HG02571 (cell line): ENCODE results near the gene DPM2.
A peak's percentile ranks its signal among the peaks of the same experiment; 100 is the strongest.

Experiments used
- ATAC-seq: cut with Tn5 transposase; IDR thresholded peaks from one replicate; pipeline ENCODE4 v1.9.1; 2021; ENCODE audit warnings: mild to moderate bottlenecking, moderate library complexity; ENCODE audit not compliant: unreplicated experiment

Gene DPM2

DNA sequence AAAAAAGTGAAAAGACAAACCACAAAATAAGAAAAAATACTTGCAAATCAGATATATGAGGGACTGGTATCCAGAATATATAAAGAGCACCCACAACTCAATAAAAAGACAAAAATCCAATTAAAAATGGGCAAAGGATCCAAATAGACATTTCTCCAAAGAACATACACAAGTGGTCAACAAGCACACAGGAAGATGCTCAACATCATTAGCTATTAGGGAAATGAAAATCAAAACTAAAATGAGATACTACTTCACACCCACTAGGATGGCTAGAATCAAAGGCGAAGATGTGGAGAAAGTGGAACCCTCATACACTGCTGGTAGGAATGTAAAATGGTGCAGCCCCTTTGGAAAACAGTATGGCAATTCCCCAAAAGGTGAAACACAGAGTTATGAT, 21.1 kb upstream of the DPM2 start:
- ATAC-seq: no peak

DNA sequence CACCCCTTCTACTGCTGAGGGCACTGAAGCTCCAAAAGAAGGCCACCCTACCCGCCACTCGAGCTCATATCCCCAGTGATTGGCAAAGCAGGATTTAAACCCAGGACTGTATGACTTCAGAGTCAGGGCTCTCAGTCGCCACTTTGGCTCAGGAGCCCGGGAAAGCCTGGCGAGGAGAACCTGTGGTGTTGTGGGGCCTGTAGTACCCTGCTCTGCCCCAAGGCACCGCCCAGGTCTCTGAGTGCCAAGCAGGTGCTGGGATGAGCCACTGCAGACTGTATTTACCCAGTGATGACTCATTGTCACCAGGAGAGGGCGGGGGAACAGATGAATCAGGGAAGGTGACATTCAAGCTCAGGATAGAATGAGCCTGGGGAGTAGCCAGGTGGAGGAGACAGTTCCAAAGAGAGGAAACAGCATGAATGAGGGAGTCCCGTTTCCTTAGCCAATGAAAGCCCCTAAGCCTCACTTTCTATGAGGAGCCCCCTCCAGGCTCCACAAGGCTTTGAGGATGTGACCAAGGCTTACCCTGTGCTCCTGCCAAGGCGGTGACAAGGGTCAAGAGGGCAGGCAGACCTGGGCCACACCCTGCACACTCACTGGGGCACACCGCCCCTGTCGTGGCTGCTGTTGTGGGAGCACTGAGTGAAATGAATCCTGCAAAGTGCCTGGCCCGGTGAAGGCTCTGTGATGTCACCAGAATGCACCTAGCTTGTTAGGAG, 17.8 kb upstream of the DPM2 start:
- ATAC-seq: peak; percentile 55

DNA sequence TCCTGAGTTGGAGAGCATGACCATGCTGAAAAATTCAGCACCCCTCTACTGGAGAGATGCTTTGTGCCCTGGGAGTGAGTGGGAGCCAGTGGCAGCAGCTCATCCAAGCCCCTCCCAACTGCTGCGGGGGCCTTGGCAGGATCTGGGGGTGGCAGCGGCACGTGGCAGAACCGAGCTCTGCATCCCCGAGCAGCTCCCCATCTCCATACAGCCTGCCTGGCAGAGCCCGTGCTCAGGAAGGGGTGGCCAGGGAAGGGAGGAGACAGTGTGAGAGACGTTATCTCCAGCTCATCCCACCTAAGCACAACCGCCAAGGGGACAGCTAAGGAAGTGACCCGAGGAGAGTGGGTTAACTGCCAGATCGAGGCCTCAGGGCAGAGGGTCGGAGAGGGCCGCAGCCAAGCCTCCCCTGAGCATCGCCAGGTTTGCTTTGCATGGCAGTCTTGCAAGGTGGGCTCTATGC, 17.2 kb upstream of the DPM2 start:
- ATAC-seq: no peak

DNA sequence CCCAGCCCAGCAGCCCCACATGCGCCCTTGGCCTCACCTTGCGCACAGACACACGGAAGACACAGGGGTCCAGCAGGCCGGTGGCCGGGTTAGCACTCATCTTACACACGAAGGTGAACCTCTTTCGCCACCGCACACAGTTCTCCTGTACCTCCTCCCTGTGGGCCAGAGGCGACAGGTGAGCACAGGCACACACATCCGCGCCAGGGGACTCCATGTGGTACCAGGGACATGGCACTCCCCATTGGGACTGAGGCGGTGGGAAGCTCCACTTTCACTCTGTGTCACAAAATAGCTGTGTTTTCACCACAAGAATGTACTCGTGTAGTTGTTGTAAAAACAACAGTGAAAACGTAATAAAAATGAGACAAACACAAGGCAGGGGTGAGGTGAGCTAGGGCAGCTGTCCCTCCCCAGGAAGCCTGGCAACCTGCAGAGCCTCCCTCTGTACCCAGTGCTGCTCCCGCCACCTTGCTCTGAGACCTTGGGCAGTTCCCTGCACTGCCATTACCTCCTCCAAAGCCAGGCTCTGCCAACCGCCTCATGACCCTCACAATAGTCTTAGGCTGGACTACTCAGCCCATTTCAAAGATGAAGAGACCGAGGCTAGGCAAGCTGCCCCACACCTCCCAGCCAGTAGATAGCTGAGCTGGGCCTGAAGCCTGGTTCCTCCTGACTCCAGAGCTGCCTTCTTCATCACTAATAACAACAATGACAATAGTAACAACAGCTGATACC, 16.3 kb upstream of the DPM2 start:
- no peak for ATAC-seq

DNA sequence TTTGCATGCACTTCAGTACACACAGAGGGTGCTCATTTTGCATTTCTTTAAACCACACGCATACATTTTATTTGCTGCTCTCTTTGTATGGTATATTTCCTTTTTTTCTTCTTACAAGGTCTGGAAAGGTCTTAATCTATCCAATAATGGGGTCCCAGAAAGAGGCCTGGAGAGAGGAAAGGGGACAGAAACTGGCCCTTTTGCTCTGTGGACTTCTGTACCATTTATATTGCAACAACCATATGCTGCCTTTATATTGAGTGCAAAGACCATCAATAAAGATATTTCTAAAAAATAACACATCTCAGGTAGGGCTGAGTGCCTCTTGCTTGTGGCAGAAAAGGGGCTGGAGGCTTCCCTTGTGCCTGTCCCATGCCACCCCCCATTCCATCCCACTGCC, 15.5 kb upstream of the DPM2 start:
- no peak for ATAC-seq

DNA sequence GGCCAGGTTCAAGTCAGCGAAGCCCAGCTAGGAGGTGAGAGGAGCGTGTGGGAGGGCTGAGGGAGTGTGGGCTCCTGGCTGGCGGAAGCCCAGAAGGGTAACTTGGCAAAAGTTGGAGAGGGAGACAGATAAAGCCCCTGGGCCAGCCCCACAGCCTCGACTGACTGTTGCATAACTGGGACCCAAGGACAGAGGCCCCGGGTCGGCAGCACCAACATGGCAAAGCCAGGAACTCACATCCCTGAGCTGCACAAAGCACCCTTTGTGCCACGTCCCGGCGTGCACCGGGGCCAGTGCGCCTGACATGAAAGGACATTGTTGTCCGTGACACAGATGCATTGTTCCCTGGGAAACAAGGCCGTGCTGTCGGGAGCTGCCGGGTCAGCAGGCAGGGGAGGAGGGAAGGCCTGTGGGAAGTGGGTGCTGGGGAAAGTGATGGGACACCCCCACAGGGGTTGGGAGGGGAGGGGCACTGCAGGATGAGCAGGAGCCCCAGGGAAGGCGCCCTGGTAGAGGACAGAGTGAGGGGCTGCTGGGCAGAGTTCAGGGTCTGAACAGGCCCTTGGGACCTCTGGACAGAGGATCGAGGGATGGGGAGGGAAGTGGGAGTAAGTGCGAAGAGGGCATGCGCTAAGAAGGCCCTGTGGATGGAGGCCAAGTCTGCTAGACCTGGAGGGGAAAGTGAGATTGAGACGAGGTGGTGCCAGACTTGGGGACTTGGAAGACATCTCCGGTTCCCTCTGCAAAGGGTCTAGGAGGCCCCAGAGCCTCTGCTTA, 13.0 kb upstream of the DPM2 start:
- ATAC-seq: no peak

DNA sequence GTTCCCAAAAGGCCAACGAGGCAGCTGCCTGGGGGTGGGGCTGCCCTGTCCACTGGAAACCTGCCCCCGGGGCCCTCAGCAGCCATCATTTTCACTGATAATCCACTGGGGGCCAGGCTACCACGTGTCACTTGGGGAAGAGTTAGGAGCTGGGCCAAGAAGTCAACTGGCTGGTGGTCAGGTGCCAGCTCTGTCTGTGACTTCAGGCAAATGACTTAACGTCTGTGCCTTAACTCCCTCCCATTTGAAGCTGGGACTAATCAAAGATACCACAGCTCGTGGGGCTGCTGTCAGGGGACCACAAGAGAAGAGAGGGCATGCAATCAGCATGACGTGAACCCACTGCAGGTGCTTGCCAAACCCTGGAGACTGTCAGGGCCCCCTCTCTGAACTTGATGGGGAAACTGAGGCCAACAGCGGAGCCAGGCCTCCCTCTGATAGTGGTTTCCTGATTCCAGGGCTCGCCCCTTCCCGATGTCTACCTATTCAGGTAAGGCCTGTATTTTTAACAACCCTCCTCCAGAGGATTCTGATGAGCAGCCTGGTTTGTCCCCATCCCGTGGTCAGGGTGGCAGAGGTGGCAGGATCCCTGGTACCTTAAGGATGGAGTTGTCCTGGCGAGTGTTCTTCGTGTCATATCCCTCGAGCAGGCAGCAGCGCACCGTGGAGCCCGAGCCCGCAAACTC, 12.3 kb upstream of the DPM2 start:
- no peak for ATAC-seq

DNA sequence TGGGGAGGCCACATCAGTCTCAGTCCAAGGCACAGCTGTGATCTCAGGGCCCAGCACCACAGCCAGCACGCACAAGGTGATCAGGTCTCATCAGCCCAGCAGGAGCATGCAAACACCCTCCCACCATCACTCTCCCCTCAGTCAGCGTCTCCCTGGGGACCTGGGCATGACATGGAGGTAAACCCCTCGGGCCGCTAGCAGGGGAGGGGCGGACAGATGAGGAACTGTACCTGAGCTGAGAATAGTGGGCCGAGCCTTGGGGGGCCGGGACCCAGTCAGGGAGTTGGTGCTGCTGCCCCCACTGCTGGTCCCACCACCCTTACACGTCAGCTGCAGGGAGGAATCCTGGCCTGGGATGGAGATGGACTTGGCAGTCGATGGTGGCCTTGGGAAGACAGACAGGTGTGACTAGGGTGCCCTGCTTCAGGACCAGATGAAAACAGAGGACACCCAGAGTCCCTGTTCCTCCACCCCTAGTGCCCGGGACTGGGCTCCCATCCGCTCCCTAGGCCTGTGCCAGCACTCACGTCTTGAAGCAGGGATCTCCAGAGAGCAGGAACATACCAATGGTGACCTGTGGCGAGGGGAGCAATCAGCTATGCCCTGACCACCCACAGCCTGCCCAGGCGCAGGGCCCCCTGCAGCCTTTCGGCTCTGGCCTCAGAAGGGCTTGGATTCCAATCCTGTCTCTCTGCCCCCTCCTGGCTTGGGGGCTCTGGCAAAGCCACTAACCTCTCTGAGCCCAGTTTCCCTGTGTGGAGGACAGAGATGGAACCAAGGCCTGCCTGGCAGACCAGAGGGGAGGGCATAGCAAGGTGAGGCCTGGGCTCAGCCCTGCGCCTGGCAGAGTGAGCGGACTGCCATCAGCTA, 10.4 kb upstream of the DPM2 start:
- ATAC-seq: no peak

DNA sequence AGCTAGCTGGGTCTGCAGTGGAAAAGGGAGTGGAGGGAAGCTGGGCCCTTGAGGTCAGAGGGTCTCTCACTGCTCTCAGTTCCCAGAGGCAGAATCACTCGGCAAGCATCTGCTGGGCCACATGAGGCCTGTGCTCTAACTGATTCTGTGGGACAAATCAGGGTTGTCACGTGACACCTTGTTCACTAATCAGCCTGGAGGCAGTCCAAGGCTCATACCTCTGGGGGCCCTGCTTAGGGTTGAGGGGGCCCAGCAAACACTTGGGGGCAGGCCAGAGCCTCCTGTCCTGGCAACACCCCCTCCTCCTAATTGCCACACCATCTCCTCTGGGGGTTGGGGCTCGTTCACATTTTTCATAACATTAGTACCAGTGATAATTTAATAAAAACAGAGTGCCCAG, 9.1 kb upstream of the DPM2 start:
- ATAC-seq: no peak

DNA sequence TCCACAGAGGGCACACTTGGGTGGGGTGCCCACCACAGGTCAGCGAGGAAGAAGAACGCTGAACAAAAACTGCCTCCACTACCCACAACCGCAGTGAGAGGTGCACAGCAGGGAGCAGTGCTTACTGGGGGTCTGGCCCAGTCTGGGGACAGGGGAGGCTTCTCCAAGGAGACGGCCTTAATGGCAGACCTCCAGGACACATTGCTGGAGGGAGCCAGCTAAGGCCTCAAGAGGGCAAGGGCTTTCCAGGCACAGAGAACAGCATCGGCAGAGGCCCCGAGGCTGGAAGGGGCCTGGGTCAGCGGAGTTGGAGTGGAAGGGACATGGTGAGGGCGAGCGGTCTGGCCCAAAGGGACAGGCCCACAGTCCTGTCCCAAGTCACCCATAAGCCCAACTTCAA, 8.3 kb upstream of the DPM2 start:
- ATAC-seq: no peak

DNA sequence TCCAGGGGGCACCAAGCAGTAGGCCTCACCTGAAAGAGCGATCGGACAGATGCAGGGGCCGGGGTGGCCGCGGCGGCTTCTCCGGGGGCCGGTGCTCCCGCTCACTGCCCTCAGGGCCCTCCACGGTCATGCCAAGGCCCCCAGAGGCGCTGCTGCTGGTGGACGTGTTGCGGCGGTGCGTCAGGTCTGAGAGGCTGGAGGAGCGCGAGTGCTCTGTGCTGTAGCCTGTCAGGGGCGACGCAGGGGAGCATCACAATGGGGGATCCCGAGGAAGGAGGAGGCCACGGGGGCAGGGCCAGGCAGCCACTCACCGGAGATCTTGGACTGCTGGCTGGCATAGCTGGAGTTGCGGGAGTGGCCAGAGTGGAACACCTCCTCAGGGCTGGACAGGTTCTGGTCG, 7.7 kb upstream of the DPM2 start:
- ATAC-seq: no peak

DNA sequence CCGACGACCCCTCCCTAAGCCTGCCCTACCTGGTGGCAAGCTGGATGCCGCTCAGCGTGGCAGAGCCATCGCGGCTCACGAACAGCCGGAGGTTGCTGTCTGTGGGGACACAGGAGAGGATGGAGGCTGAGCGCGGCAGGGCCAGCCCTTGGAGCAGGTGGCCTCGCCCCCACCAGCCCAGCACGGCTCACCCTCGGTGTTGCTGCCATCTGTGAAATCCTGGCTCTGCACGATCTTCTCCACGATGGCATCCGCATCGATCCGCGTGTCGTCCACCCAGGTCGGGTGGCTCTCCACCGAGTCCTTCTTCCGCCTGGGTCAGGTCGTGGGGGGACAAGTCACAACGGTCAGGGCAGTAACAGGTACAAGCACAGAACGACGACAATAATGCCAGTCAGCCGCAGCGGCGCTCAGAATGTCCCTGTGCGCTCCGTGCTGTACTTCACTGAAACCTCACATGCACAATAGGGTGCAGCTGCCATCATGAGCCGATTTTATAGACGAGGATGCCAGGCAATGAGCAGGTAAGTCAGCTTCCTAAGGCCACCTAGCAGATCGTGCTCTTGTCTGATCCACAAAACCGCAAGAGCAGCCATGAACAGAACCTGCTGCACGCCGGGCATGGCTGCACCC, 7.0 kb upstream of the DPM2 start:
- no peak for ATAC-seq

DNA sequence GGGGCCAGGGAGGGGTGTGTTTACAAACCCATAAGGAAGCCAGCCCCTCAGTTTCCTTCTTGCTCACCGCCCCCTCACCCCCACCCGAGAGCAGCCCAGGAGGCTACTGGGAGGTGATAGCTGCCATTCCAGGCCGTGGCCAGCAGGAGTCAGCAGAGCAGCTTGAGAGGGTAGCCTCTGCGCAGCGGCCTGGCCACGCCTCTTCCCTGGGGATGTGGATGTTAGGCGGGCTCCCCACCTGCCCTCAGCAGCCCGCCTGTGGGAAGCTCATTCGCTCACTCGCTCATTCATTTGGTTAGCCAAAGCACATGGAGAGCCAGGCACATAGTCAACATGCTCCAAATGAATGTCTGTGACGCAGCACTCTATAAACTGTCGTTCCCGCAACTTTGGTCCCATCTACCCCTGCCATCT, 6.1 kb upstream of the DPM2 start:
- ATAC-seq: peak; percentile 56

DNA sequence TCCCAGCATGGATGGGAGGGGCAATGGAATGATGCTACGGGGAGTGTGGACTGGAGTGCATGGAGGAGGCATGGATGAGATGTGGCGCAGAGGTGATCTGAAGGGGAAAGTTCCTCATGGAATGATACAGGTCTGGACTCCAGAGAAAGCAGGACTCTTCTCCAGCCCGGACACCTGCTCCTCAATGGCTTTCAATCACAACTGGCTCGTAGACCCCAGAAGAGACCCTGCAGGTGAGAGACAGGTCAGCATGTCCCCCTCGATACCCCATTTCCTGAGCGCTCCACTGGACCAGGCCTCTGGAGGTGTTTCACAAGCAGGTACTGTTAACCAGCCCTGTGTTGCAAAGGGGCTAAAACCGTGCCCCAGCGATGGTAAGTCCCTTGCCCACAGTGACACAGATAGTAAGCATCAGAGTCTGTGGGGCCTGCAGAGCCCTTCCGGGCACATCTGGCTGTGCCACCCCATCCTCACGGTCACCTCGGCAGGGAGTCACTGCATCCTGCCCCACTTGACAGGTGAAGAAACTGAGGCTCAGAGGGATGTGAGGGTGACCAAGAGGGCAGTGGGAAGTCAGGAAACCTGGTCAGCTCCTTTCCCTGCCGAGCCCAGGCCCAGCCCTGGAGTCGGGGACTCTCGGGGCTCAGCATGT, 5.5 kb upstream of the DPM2 start:
- no peak for ATAC-seq

DNA sequence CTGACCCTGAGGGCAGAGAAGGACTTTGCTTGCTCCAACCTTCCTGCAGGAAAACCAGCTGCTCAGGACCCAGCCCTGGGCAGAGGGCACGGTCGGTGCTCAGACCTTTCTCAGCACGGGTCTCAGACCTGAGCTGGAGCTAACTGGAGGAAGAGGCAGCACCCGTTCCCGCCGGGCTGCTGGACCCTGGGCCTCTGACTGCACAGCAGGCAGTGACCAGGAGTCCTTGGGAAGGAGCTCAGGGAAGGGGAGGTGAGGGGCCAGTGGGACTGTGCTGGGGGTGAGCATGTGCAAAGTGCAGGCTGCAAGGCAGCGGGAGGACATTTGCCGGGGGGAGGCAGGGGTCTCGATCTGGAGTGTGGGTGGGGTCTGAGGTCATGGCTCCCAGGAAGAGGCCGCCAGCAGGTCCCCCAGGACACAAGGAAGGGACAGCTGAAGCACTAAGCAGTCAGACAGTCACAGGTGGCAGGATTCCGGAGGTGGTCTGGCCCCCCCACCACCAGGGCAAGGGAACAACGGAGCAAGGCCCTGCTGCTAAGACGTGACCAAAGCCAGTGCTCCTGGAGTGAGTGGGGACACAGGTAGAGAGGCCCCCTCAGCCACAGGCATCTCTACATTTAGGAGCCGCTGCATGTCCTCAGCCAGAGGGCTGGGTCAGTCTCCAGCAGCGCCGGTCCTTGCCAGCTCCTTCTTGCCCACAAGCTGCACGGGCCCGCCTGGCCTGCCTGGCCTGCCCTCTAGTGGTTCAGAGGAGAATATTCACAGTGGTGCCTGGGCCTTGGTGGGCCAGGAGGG, 4.8 kb upstream of the DPM2 start:
- ATAC-seq: no peak

DNA sequence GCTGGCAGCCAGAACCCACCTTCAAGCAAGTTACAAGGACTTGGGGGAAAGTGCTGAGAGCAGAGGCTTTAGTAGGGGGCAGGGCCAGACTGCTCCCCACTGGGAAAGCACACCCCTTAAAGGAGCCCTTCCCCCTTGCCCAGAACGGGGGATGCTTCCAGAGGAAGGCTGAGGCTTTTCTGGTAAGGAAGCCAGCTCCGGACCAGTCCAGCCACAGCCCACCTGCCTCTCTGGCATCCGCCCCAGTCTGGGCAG, 4.2 kb upstream of the DPM2 start:
- no peak for ATAC-seq

DNA sequence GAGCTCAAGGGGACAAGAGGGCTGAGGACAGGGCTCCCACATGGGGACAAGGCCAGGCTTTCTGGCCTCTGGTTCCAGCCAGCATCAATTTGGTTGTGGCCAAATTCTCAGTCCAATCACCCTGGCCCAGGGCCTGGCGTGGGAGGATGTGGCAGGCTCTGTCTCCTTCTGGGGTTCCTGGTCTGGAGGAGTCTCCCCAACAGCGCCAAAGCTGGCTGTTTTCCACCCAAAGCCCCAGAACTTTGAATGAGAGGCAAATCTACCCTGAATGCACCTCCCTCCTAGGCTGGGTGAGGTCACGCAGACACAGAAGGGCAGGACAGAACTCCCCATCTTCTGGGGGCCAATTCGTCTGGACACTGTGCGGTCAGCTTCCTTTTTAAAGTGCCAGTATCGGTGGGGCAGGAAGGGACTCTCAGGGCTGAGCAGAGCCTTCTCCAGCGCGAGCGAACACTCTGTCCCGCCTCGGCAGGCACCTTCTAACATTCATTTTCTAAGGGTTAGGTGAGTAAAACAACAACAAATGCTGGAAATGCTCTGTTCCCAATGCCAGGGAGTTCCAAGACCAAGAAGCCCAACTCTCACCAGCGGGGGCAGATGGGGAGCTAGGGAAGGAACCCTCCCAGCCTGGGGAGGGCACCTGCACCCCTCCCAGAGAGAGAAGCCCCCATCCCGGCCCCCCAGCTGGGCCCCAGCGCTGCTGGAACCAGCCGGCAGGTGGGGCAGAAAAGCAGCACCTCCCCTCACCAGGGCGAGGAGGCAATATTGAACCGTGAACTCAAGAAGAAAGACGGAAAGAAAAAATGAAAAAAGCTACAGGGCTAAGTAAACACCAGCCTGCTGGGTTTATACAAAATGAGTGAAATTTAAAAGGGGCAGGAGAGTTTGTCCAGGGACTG, 3.7 kb upstream of the DPM2 start:
- no peak for ATAC-seq

DNA sequence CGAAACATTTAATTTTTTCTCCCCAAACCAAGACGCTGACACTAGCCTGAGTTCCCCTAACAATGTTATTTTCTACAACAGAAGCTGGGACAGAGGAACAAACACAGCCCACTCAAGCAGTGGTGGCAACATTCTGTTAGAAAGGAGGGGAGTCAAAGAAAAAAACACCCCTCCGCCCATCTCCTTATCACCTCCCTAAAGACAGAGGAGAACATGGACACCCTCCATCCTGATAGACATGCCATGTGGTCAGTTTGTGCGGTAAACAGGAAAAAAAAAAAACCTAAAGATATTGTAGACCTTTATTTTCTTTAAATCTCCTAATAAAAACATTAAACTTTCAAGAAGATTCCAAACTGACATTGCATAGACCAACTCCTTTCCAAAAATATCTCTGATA, 2.9 kb upstream of the DPM2 start:
- ATAC-seq: no peak
